HG03460 (cell line): ENCODE data around the gene NSF.
"Not testable (repeated sequence)": the region's sequence is repeated elsewhere in the genome, so short reads cannot be mapped to it uniquely, and the experiment has no call there.

ENCODE experiments used
- ATAC-seq: cut with Tn5 transposase; IDR thresholded peaks from one replicate; pipeline ENCODE4 v1.9.1; 2021; ENCODE audit not compliant: unreplicated experiment

NSF gene

GRCh38 chr17:46753776-46754175 lies 163.3 kb downstream of the NSF start:
- ATAC-seq, result no peak

DNA sequence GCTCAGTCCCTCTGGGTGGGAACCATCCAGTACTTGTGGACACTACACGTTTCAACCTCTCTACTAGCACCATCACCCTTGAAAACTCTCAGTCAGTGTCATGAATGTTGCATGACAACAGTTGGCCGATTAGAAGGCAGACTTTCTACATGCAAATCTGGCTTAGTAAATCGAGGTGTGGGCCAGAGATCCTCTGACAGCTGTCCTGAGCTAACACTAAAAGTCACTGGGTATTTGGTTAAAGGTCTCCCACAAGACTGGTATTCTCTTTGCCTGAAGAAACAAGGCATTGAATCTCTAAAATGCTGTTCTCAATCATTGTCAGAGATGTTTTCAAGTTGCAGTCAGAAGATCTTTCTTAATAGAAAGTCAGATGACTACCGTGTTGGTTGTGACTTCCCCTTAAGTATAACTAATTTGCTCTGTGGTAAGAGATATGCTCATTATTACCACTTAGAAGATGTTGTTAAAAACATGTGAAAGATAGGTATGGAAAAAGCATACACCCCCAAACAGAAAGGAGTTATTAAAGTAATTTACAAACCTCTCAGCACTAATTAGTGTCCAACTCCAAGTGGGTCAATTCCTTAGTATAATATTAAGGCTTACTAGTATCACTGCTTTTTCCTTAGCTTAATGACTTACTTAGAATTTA lies 165.7 kb downstream of the NSF start:
- ATAC-seq, result no peak

DNA sequence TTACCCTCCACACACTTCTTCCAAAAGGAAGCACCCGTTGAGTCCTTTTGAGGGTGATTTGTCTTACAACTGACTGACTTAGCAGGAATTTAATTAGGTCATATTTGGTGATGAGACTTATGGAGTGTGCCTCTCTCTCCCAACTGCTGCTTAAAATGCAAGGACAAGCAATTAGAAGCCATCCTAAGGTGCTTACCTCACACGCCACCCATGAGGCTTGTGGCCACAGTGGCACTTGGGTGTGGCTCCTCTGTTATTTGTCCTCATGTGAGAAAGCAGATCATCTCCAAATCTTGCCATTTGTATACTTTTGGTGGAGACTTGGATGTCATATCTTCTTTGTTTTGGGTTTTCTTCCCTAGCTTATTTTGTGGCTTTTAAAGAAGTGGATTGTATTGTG lies 166.4 kb downstream of the NSF start:
- no peak for ATAC-seq

DNA sequence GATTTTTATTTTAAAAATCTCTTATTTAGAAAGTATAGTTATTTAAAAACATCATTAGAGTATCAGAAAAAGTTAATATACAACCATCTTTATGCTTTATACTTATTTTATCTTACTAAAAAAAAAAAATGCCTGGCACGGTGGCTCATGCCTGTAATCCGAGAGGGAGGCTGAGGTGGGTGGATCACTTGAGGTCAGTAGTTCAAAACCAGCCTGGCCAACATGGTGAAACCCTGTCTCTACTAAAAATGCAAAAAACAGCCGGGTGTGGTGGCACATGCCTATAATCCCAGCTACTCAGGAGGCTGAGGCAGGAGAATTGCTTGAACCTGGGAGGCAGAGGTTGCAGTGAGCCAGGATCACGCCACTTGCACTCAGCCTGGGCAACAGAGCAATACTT lies 167.1 kb downstream of the NSF start:
- not testable (repeated sequence) for ATAC-seq

DNA sequence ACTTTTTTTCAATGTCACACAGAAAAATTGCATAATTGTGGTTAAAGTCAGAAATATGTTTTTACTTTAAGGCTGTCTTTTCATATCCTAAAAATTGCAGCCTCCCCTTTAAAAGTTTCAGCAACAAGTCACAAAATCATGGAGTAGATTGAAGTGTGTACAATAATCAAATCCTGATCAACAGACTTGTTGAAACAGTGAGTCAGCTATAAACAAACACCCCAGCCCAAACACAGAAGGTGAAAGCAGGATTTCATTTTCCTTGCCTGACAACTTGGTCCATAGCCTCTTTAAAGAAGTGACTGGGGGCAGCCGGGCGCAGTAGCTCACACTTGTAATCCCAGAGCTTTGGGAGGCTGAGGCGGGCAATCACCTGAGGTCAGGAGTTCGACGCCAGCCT lies 168.1 kb downstream of the NSF start:
- ATAC-seq, result no peak

- ATAC-seq, result no peak
These were observed 168.7 kb downstream of the NSF start for GRCh38 chr17:46759141-46759540.

- no peak for ATAC-seq
These were observed 172.9 kb downstream of the NSF start for GRCh38 chr17:46763416-46763815.

DNA sequence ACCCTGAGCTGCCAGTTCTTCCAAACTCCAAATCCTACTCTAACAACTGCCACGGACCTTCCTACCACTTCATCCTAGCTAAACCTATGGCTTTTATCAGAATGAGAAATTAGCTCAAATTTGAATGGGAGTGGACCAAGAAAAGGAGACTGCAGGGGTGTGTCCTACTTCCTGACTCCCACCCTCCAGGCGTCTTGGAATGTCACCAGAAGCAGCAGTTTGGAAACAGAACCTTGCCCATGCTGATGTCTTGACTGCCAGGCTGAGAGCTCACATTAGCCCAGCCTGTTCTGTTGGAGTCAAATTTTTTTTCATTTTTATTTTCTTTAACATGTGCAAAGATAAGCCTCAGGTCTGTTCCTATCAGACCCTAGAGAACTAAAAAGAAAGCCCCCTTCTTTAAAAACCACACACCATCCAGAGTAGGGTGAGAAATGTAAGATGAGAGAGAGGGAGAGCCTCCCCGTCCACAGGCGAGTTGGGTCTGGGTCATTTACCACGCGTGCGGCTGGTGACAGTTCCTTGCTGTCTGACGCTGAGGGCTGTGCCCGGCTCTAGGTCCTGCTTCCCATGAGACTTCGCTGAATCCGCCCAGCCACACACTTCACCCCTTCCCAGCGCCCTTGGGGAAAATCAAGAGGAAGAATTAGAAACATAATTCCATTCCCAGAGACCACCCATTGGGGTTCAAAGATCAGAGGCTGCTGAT lies 173.7 kb downstream of the NSF start:
- ATAC-seq, result no peak

GRCh38 chr17:46764709-46765401 lies 174.4 kb downstream of the NSF start:
- ATAC-seq, result no peak

DNA sequence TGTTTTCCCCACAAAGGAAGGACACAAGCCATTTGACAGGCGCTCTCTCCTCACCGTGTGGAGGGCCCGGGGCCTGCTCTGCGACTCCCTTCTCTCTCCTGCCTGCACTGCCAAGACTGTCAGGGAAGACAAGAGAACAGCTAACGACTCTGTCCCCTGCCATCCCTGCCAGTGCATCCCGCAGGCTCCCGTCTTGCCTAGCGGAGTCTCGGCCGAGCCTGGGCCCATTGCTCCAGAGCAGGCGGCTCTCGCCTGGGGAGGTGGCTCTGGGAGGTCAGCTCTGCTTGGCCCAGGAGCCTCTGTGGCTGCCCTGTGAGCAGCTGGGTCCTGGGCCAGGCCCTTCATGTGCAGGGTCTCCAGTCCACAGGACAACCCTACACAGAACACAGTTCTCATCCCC lies 175.0 kb downstream of the NSF start:
- no peak for ATAC-seq

DNA sequence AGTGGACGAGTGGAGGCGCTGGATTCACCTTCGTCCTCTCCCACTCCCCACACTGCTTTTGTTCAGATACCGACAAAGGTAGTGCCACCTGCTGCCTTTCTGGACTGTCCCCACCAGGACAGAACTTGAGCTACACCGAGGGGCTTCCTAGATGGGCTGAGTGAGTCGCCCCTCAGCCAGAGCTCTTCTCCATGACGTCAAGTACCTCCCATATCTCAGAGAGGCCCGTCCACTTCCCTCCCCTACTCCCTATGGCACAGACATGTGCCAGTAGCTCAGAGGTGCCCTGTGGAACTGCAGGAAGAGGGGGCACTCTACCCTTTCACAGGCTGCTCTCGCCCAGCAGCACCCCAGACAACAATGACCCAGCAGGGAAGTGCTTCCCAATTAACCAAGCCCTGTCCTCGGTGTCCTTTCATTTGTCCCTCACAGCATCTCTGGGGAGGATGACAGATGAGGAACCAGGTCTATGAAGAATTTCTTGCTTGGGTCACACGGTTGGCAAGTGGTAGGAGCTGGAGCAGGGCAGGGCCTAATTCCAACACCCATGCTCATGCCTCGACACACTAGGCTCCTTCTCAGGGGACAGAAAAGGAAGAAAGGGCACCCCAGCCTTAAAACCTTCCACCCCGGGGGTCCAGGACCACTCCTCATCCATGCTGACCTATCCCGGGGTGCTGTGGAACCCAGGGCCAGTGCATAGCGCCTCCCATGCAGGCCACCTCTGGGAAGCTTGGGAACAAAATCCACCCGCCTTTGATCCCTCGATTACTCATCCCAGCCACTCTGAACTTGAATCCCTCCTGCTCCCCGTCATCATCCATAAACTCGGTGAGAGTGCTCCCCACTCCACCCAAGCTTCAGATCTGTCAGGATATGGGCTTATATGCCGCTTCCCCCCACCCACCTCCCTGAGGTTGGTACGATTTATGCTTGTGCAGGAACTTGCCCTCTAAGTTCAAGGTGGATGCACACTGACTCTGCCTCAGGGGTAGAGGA lies 176.3 kb downstream of the NSF start:
- no peak for ATAC-seq

- no peak for ATAC-seq
These were observed 178.0 kb downstream of the NSF start for GRCh38 chr17:46768540-46768870.

- not testable (repeated sequence) for ATAC-seq
These were observed 178.4 kb downstream of the NSF start for GRCh38 chr17:46768896-46769295.

- no peak for ATAC-seq
These were observed 179.3 kb downstream of the NSF start for GRCh38 chr17:46769531-46770438.

DNA sequence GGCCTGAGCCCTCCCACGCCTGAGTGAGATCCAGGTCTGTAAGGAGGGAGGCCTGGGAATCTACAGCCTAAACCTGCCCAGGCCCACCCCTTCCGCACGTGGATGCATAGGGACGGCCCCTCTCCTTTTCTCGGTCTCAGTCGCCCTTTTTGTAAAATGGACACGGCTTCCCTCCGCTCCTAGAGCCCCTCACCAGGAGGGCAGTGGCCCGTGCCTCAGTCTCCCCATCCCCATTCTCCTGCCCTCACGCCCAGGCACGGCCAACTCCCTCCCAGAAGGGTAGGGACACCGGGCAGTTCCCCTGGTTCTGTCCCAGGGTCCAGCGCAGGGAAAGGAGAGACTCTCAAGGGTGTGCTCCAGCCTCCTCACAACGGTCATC lies 180.0 kb downstream of the NSF start:
- no peak for ATAC-seq

DNA sequence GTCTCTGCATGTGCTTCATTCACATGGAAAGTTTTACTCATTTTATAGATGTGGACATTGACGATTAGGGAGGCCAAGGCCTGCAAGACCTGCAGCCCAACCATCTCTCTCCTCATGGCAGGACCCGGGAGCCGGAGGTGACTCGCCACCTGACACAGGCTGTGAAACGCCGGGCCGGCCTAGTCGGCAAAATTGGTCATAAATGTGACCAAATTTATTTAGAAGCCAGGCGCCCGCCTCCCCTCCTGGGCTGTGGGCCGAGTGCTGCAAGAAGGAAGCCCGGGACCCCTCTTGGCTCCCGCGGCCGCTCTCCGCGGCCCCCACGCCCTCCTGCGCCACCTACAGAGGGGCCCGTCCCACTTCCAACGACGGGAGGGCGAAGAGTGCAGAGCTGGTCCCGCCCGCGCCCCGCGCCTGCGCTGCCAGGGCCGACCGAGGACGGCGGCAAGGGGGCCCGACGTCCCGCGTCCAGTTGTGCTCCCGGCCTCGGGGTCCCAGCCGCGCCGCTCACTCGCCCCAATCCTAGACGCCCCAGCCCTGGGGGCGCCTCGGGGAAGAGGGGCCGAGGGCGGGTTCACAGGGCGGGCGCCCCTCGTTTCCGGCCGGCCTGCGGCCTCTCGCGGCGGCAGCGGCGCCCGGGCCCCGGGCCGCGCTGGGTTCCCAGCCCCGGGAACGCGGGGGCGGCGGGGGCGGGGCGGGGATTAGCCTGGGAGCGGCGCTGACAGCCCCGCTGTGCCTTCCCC lies 180.5 kb downstream of the NSF start:
- ATAC-seq, result no peak

GRCh38 chr17:46771561-46772474 lies 181.3 kb downstream of the NSF start:
- no peak for ATAC-seq

DNA sequence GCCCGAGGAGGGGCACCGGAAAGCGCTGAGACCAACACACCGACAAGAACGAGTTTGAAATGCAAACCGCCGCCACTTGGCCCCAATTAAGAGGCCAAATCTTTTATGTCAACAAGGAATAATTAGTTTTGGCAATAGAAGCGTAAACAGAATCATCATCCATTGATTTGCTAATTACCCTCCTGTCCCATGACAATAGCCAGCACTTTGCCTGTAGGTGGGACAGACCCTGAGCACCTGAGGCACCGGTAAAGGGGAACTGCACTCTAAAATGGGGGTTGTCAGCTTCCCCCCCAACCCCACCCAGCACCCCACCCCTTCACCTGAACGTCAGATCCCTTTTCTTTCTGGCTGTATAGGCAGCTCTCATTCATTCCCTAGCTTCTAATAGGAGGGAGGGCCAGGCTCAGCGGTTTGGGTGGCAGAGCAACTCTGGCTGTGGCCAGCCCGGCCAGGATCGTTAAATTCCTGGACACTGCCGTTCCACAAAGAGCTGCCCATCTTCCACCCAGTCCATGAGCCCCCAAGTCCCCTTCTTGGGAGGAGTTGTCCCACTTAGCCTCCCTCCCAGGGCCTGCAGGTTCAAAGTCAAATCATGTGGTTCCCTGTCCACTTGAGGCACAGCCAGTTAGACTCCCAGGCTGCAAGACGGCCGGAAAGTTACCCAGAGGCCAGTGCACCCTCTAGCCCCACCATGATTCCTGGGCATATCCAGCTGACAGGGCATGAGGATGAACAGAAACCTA lies 182.2 kb downstream of the NSF start:
- ATAC-seq, result no peak
